Heart right ventricle (tissue), 16 donors: Measurements from ENCODE around the gene KIF25. TPM values are rescaled to one million over a fixed set of nuclear protein-coding genes. Genes with fewer than 3 reads are reported as not detected.

ENCODE experiments used
- ATAC-seq, 8 donors: fragments of 200-7000 bp; cut with Tn5 transposase; one replicate each; pipeline ENCODE4 v1.9.1; 2020; ENCODE audit warnings: mild to moderate bottlenecking in 8 of 8, moderate library complexity in 8 of 8, moderate number of reproducible peaks in 1 of 8
- DNase-seq, 2 donors: peaks; one replicate each; pipeline ENCODE4 v3.0.0-alpha.2; 2020
- H3K27ac ChIP-seq, 10 donors: fragments of 200-600 bp; sonication (generic) in 2 of 10; one replicate each; pipeline versions ENCODE4 v1.5.0 to v1.8.0; 2020 to 2022; ENCODE audit warnings: mild to moderate bottlenecking in 3 of 10
- H3K27me3 ChIP-seq, 7 donors: fragments of 200-600 bp; one replicate each; pipeline ENCODE4 v1.8.0; 2021 to 2022; ENCODE audit warnings: mild to moderate bottlenecking in 2 of 7
- H3K36me3 ChIP-seq, 9 donors: fragments of 200-600 bp; sonication (generic) in 1 of 9; one replicate each; pipeline versions ENCODE4 v1.5.0 to v1.8.0; 2020 to 2022; ENCODE audit warnings: mild to moderate bottlenecking in 2 of 9
- H3K4me1 ChIP-seq, 9 donors: fragments of 200-600 bp; sonication (generic) in 1 of 9; one replicate each; pipeline versions ENCODE4 v1.5.0 to v1.8.0; 2020 to 2022; ENCODE audit warnings: mild to moderate bottlenecking in 4 of 9
- H3K4me3 ChIP-seq, 10 donors: fragments of 200-600 bp; sonication (generic) in 2 of 10; one replicate each; pipeline versions ENCODE4 v1.5.0 to v1.8.0; 2020 to 2022; ENCODE audit warnings: mild to moderate bottlenecking in 7 of 10, moderate library complexity in 2 of 10
- H3K9me3 ChIP-seq, 11 donors: fragments of 200-600 bp in 10 of 11; sonication (generic) in 2 of 11; one replicate each; pipeline versions ENCODE4 v1.5.0 to v1.8.0; 2013 to 2022; ENCODE audit warnings: mild to moderate bottlenecking in 2 of 11, control low read depth in 1 of 11, moderate library complexity in 1 of 11
- CTCF ChIP-seq, 9 donors: fragments of 200-600 bp; sonication (generic) in 2 of 9; IDR thresholded peaks; one replicate each; pipeline versions ENCODE4 v1.5.0 to v1.8.0; 2021 to 2022; ENCODE audit warnings: antibody characterized with exemption in 9 of 9, mild to moderate bottlenecking in 5 of 9, moderate library complexity in 1 of 9
- WGBS, 2 donors: extraction: QIAGEN DNeasy Blood & Tissue Kit; methylation state at CpG; one replicate each; pipeline ENCODE4 v1.1.7; 2013; ENCODE audit warnings: inconsistent platforms in 1 of 2; 5-methylcytosine and 5-hydroxymethylcytosine counted together
- intact Hi-C, 10 donors: fragments of 100-400 bp; cut with DNase I; formaldehyde crosslinking; loops; one replicate each; pipeline versions ENCODE4 v1.11.1 to v1.14.2; 2022
- polyA plus RNA-seq, 2 donors: library from polyadenylated mRNA; stranded (reverse); fragments of 200-250 nt; gene quantifications; one replicate each; pipeline ENCODE4 v1.2.3, GENCODE V29; 2013
- total RNA-seq, 10 donors: library from RNA; stranded (reverse); fragmentation: NEBNext Ultra II Directional in 3 of 10; extraction: Animal tissue kit (Norgen Biotek cat#: 25700) in 3 of 10; gene quantifications; one replicate each; pipeline versions ENCODE4 v1.2.1 to v1.2.4, GENCODE V29; 2021 to 2023
- donor health status: Arrhythmogenic right ventricular cardiomyopathy.
- donor health status: ischemic (EF 13 %, LVEDD 7.1; RV severe dilation, severe dysfunction).
- donor health status: healthy with polysubstance abuse.
- donor health status: DM: no; HTN: yes; CAD: no.
- donor health status: DM: no; HTN: no; CAD: no.
- donor health status: ischemic (EF 25% LVEDD 6.9; RV normal size, moderate dysfunction).
- donor health status: ischemic (EF 25% LVEDD 5.7; RV mildly dilated, moderate dysfunction).
- donor health status: healthy.
- donor health status: DM: yes; HTN: yes; CAD: no.
- donor health status: Ischemic cardiomyopathy.
- donor health status: ischemic (EF 35%, LVEDD 5.7; RV mildly dilated, moderate dysfunction).
- donor health status: nonischemic (EF 11% LVEDD 7.7; RV severe dilation, severe dysfunction).
- donor health status: DM: yes; HTN: yes; CAD: no.
- donor health status: PGD.
- donor health status: ischemic (EF 29% LVEDD 5.4; RV normal size, mild dysfunction).
- donor health status: nonischemic (EF 23%, LVEDD 6.1; RV moderate dilation, normal function).

The KIF25 gene
- total and polyA plus RNA-seq, 12 donors = 0.18 to 0.95 (median 0.39) TPM; not detected in 4

GRCh38 chr6:168050225-168050880, 52.9 kb downstream of the KIF25 start:
- H3K4me3 ChIP-seq = no peak overlapping the region
- peaks cover 22 to 37% (median 34%) of the 10 kb centered on the region in 9 donors for H3K4me1 ChIP-seq
- no peaks in the 10 kb centered on the region for H3K27me3 ChIP-seq
- no peaks in the 10 kb centered on the region for H3K36me3 ChIP-seq
- TF ChIP-seq CTCF (IDR thresholded peaks at IDR 0.05) = no peak
- WGBS, 2 donors = 83% methylated on average over 25 to 27 of the region's 27 CpGs
- intact Hi-C loops = loop anchor here in 6 of 10 donors (5.0 to 10.0 kb wide), 5 partner anchors 116 to 146 kb away; no protein-coding TSS in a partner anchor
- no peak overlapping the region for H3K27ac ChIP-seq
- DNase-seq (no peak), ATAC-seq (no peak)
- H3K9me3 ChIP-seq = no peaks in the 10 kb centered on the region

- no peak overlapping the region for H3K27ac ChIP-seq
- no peaks in the 10 kb centered on the region for H3K9me3 ChIP-seq
- DNase-seq (no peak), ATAC-seq (no peak)
- H3K4me1 ChIP-seq = peaks cover 22 to 37% (median 34%) of the 10 kb centered on the region in 9 donors
- H3K36me3 ChIP-seq = no peaks in the 10 kb centered on the region
- 77 to 78% methylated on average over 23 of the region's 23 CpGs for WGBS, 2 donors
- intact Hi-C loops = loop anchor here in 6 of 10 donors (5.0 to 10.0 kb wide), 5 partner anchors 116 to 146 kb away; no protein-coding TSS in a partner anchor
- no peak overlapping the region for H3K4me3 ChIP-seq
- TF ChIP-seq CTCF (IDR thresholded peaks at IDR 0.05) = peak in 1 of 9 donors; percentile 38
- no peaks in the 10 kb centered on the region for H3K27me3 ChIP-seq
These were observed 53.6 kb downstream of the KIF25 start for GRCh38 chr6:168050881-168051586.

- Histone ChIP-seq H3K4me1 (peaks cover 18 to 38% (median 34%) of the 10 kb centered on the region in 9 donors), H3K36me3 (no peaks in the 10 kb centered on the region), H3K27ac (no peak overlapping the region), H3K27me3 (no peaks in the 10 kb centered on the region), H3K9me3 (no peaks in the 10 kb centered on the region), H3K4me3 (no peak overlapping the region)
- no peak for TF ChIP-seq CTCF (IDR thresholded peaks at IDR 0.05)
- intact Hi-C loops = loop anchor here in 6 of 10 donors (5.0 to 10.0 kb wide), 5 partner anchors 117 to 147 kb away; no protein-coding TSS in a partner anchor
- DNase-seq (no peak), ATAC-seq (no peak)
- WGBS, 2 donors = 98% methylated on average over 9 of the region's 9 CpGs
These were observed 54.2 kb downstream of the KIF25 start for GRCh38 chr6:168051648-168052047.

- H3K27ac ChIP-seq = no peak overlapping the region
- H3K27me3 ChIP-seq = no peaks in the 10 kb centered on the region
- no peaks in the 10 kb centered on the region for H3K36me3 ChIP-seq
- TF ChIP-seq CTCF (IDR thresholded peaks at IDR 0.05) = no peak
- 95 to 97% methylated on average over 26 of the region's 26 CpGs for WGBS, 2 donors
- no peak for DNase-seq
- peaks cover 18 to 40% (median 36%) of the 10 kb centered on the region in 9 donors for H3K4me1 ChIP-seq
- intact Hi-C loops = loop anchor here in 6 of 10 donors (5.0 to 10.0 kb wide), 5 partner anchors 118 to 148 kb away; no protein-coding TSS in a partner anchor
- ATAC-seq = no peak
- H3K9me3 ChIP-seq = no peaks in the 10 kb centered on the region
- no peak overlapping the region for H3K4me3 ChIP-seq
These were observed 54.9 kb downstream of the KIF25 start for GRCh38 chr6:168052291-168052891.
